Fibroblast of skin of abdomen (primary cell): ENCODE data around the gene KRTAP4-16. TPM values are rescaled to one million over a fixed set of nuclear protein-coding genes. Genes with fewer than 3 reads are reported as not detected.
A peak's percentile ranks its signal among the peaks of the same experiment; 100 is the strongest.
"Not testable (repeated sequence)": the region's sequence is repeated elsewhere in the genome, so short reads cannot be mapped to it uniquely, and the experiment has no call there.

Source experiments
- DNase-seq: peaks from one replicate; pipeline ENCODE4 v3.0.0-alpha.2; 2013
- polyA plus RNA-seq, 2 experiments: library from polyadenylated mRNA; unstranded; fragments of 120-200 nt; gene quantifications; one replicate each; pipeline ENCODE4 v1.2.1, GENCODE V29; 2013; ENCODE audit not compliant: insufficient read length in 2 of 2

Gene KRTAP4-16
- polyA plus RNA-seq (2013, experiment 1 of 2; ENCODE audit: insufficient read length): not detected
- not detected for polyA plus RNA-seq (2013, experiment 2 of 2; ENCODE audit: insufficient read length)

GRCh38 chr17:41101586-41102259, at the start of gene KRTAP4-16:
KRTAP4-16 (minus strand) TSS chr17:41102209; CDS start chr17:41102209, 0 bp downstream.
- no peak for DNase-seq

DNA sequence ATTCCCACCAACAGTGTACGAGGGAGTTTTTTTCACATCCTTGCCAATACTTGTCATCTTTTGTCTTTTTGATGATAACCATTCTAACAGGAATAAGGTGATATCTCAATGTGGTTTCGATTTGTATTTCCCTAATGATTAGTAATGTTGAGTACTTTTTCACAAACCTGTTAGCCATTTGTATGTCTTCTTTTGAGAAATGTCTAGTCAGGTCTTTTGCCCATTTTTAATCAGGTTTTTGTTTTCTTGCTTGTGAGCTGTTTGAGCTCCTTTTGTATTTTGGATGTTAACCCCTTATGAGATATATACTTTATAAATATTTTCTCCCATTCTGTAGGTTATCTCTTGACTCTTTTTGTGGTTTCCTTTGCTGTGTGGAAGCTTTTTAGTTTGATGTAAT, 49.5 kb upstream of the KRTAP4-16 start:
- DNase-seq: no peak

DNA sequence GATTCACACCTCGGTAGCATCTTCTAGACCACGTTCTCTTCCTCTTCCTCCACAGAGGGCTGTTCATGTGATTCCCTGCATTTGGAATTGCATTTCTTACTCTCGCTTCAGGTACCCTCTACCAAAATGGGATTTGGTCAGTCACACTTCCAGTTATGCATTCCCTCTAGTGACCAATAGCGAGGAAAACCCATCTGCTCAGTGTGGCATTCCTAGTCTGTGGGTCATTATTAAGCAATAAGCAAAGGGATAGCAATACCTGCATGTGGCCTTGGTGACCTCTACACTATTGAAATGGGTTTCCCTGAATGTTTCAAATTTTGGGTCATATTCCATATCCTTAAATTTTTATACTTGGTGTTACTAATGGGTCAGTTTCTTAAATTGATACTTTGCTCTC, 48.0 kb upstream of the KRTAP4-16 start:
- no peak for DNase-seq

DNA sequence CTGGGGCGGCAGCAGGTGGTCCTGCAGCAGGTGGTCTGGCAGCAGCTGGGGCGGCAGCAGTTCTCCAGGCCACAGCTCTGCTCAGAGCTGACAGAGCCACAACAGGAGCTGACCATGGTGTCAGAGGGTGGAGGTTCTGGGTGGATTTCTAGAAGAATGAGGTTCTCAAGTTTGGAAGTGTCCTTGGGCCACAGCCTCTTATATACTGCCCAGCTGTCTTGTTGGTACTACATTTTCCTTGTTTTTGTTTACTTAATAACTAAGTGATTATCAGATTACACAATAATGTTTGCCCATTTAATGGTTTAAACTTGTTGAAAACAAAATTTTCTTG, 47.6 kb upstream of the KRTAP4-16 start, which contains the start of gene KRTAP4-5:
KRTAP4-5 (minus strand) TSS at position 174 of the 334 bp plus-strand sequence; CDS start at position 116, 58 bp downstream.
- DNase-seq: no peak

GRCh38 chr17:41148971-41149651, 47.1 kb upstream of the KRTAP4-16 start:
- not testable (repeated sequence) for DNase-seq

DNA sequence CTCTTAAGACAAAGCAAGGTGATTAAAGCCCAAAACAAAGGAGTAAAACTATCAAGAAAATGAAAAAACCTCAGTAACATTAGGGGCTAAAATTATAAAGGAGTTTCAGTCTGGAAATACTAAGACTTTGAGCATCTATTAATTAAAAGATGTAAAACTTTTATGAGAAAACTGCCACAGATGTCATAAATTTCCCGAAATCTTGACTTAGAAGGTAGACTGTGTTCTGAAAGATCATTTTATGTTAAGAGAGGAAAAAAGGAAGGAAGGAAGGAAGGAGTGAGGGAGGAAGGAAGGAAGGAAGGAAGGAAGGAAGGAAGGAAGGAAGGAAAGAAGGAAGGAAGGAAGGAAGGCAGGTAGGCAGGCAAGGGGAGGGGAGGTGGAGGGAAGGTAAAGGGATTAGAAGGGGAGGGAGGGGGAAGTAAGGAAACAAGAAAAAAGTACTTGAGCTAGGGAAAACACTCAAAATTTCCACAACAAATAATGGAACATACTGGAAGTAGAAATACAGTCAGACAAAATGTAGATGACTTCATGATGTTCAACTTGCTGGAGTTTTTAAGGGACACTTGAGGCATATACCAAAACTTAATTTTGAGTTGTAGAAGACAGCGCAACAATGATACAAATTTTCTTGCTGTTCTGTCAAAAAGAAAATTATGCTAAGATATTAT, 45.7 kb upstream of the KRTAP4-16 start:
- DNase-seq: no peak

DNA sequence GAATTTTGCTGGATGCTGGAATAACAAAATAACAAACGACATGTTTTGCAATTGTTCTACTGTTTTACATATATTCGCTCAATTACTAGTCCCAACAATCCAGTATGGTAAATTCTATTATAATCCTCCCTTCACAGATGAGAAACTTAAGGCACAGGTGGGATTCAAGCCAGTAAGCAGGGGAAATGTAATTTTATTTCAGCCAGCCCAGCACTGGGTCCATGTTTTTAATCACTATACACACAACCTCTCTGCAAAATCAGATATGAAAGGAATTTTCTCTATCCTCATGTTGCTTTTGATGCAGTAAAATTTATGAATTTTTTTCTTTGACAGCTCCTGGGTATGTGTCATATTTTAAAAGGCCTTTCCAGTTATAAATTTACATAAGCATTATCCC, 43.3 kb upstream of the KRTAP4-16 start:
- DNase-seq: no peak

GRCh38 chr17:41144846-41145245, 42.8 kb upstream of the KRTAP4-16 start:
- no peak for DNase-seq

- DNase-seq: no peak
Observed at GRCh38 chr17:41141361-41141760, 39.4 kb upstream of the KRTAP4-16 start.

GRCh38 chr17:41140360-41141131, 38.5 kb upstream of the KRTAP4-16 start, which contains the start of gene KRTAP4-6:
KRTAP4-6 (minus strand) TSS chr17:41140544; CDS start chr17:41140487, 57 bp downstream.
- DNase-seq: peak; percentile 97

DNA sequence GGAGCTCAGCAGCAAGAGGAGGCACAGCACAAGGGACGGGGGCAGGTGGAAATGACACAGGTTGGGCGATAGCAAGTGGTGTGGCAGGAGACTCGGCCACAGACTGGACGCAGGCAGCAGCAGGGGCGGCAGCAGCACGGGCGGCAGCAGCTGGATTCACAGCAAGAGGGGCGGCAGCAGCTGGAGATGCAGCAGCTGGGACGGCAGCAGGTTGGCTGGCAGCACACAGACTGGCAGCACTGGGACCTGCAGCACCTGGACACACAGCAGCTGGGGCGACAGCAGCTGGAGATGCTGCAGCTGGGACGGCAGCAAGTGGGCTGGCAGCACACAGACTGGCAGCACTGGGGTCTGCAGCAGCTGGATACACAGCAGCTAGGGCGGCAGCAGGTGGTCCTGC, 37.9 kb upstream of the KRTAP4-16 start:
- not testable (repeated sequence) for DNase-seq

DNA sequence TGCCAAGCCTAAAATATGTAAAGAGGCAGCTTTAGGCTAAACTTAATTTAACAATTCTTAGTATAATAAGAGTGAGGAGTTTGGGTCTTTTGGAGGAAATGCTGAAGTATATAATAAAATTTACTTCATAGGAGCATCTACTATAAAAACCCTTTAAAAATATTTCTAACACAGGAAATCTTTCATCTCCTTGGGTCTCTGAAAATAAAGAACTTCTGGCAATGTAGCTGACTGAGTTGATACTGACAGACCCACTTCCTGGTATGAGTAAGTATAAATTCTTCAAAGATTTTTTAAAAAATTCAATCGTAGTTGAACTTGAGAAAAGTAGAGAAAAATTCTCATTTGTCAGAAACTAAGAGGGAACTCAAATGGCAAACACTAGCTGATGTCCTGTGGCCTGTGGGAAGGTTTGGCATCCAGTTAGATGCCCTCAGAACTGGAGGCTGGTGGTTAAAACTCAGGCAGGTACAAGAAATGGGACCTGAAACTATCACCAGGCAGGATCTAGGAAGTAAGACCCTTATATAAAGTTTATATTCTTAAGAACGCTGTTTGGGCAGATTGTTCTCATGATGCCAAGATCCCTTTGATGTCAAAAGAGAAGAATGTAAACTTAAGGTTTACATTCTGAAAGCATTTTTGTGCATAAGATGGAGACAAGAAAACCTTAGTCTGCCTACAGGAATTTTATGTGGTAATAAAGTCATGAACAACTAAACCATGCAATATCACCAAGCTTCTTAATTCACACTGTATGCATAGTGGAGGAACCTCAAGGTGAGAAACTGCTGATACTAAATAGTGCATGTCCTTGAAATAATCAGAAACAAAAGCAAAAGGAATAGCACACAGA, 32.1 kb upstream of the KRTAP4-16 start:
- DNase-seq: peak; percentile 31

- peak; percentile 40 for DNase-seq
Observed at GRCh38 chr17:41131979-41132378, 30.0 kb upstream of the KRTAP4-16 start.

GRCh38 chr17:41127371-41127770, 25.4 kb upstream of the KRTAP4-16 start:
- no peak for DNase-seq

DNA sequence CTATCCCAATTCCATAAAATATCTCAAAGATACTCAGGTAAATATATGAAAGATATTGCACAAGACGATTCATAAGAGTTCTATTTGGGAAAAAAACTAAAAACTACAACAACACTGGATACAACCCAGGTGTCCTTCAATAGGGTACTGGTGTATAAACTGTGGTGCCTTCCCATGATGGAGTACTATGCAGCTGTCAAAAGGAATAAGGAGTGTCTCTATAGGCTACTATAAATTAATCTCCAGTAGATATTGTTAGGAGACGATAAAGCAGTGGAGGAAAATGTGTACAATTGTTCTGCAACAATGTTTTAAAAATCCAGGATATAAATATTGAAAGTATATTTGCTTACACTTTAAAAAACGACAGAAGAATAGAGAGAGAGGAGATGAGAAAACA, 24.4 kb upstream of the KRTAP4-16 start:
- DNase-seq: no peak

DNA sequence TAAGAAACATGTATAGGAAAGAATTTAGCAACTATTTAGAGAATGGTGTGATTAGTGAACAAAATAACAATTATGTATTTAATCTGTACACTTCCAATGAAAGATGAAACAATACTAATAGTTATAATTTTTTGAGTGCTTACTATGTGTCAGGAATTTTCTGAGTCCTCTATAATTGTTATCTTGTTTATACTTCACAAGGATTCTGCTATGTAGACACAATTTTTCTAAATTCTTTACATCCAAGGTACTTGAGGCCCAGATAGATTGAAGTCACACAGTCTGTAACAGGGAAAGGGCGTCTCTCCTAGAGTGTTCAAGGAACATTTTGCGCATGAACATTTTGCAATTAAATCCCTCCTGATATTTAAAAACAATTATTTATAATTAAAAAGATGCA, 23.1 kb upstream of the KRTAP4-16 start:
- DNase-seq: no peak

DNA sequence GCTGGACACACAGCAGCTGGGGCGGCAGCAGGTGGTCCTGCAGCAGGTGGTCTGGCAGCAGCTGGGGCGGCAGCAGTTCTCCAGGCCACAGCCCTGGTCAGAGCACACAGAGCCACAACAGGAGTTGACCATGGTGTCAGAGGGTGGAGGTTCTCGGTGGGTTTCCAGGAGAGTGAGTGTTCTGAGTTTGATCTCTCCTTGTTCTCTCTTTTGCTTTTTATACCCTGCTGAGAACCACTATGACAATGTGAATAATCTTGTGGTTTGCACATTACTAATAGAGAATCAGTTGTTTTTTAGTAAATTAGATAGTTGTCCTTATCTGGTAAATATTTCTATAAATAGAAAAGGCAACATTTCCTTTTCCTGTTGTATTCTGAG, 22.0 kb upstream of the KRTAP4-16 start, which contains the start of gene KRTAP4-12:
KRTAP4-12 (minus strand) TSS at position 192 of the 381 bp plus-strand sequence; CDS start at position 132, 60 bp downstream.
- not testable (repeated sequence) for DNase-seq

DNA sequence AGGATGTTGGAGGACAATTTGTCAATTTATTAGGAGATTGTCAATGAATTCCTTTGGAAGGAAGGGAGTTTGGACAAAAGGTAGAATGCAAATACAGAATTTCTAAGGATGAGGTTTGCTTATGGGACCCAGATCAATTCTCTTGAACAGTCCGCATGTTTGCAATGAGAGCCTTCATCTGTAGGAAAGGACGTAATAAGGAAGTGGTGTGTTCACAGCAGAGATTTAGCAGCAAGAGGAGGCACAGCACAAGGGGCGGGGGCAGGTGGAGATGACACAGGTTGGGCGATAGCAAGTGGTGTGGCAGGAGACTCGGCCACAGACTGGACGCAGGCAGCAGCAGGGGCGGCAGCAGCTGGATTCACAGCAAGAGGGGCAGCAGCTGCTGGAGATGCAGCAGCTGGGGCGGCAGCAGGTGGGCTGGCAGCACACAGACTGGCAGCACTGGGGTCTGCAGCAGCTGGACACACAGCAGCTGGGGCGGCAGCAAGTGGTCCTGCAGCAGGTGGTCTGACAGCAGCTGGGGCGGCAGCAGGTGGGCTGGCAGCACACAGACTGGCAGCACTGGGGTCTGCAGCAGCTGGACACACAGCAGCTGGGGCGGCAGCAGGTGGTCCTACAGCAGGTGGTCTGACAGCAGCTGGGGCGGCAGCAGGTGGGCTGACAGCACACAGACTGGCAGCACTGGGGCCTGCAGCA, 21.4 kb upstream of the KRTAP4-16 start:
- not testable (repeated sequence) for DNase-seq

DNA sequence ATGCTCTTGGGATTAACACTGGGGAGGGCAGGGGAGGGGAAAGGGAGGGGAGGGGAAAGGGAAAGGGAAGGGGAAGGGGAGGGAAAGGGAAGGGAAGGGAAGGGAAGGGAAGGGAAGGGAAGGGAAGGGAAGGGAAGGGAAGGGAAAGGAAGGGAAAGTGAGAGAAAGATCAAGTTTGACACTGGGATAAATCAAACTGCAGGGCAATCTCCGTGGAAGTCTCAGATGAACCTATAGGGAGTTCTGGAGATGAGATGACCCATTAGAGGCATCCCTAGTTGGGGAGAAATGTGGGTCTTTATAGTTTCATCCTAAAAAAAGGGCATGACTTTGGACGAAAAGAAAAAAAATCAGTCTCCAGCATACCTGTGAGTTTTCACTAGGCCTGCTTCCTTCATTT, 19.7 kb upstream of the KRTAP4-16 start:
- DNase-seq: no peak
